Central memory CD8-positive, alpha-beta T cell (primary cell): ENCODE measurements around the gene SIMC1.

Experiments
- ATAC-seq: fragments of 150-1000 bp; cut with Tn5 transposase; replicated peaks from 2 replicates; pipeline ENCODE4 v1.10.0; 2022; ENCODE audit warnings: mild to moderate bottlenecking, moderate FRiP score, moderate number of reproducible peaks; ENCODE audit not compliant: poor library complexity, severe bottlenecking; ENCODE audit errors: extremely low read depth
- DNase-seq, 2 donors: peaks; one replicate each; pipeline ENCODE4 v3.0.0; 2021; ENCODE audit warnings: low spot score in 2 of 2
- H3K27ac Mint-ChIP-seq: one replicate; pipeline ENCODE4 v1.8.0; 2022; ENCODE audit warnings: low read depth, mild to moderate bottlenecking, moderate library complexity, mixed read lengths
- H3K27me3 Mint-ChIP-seq: one replicate; pipeline ENCODE4 v1.8.0; 2022; ENCODE audit warnings: mixed read lengths
- H3K36me3 Mint-ChIP-seq: one replicate; pipeline ENCODE4 v1.8.0; 2022; ENCODE audit warnings: mild to moderate bottlenecking, moderate library complexity, mixed read lengths; ENCODE audit not compliant: insufficient read depth
- H3K4me1 Mint-ChIP-seq: one replicate; pipeline ENCODE4 v1.8.0; 2022; ENCODE audit warnings: mixed read lengths
- H3K4me3 Mint-ChIP-seq: one replicate; pipeline ENCODE4 v1.8.0; 2022; ENCODE audit warnings: mild to moderate bottlenecking, moderate library complexity, mixed read lengths
- H3K9me3 Mint-ChIP-seq: one replicate; pipeline ENCODE4 v1.8.0; 2022; ENCODE audit warnings: mixed read lengths

The SIMC1 gene

GRCh38 chr5:176341325-176342157 is 103.3 kb downstream of the SIMC1 start:
- no peaks in the 10 kb centered on the region for H3K4me1 Mint-ChIP-seq
- no peak overlapping the region for H3K4me3 Mint-ChIP-seq
- H3K27me3 Mint-ChIP-seq: no peaks in the 10 kb centered on the region
- DNase-seq (no peak), ATAC-seq (no peak)
- no peaks in the 10 kb centered on the region for H3K9me3 Mint-ChIP-seq
- peak overlapping the region; percentile 66 for H3K27ac Mint-ChIP-seq
- peaks cover 24% of the 10 kb centered on the region for H3K36me3 Mint-ChIP-seq

- Mint-ChIP-seq H3K4me1 (no peaks in the 10 kb centered on the region), H3K36me3 (peaks cover 22% of the 10 kb centered on the region), H3K4me3 (no peak overlapping the region), H3K9me3 (no peaks in the 10 kb centered on the region), H3K27ac (peak overlapping the region; percentile 5), H3K27me3 (no peaks in the 10 kb centered on the region)
- DNase-seq (no peak), ATAC-seq (no peak)
Observed at GRCh38 chr5:176342158-176342483, 103.9 kb downstream of the SIMC1 start.

GRCh38 chr5:176342766-176343458 is 104.7 kb downstream of the SIMC1 start:
- DNase-seq: no peak
- Mint-ChIP-seq H3K9me3 (no peaks in the 10 kb centered on the region), H3K27ac (peak overlapping the region; percentile 5), H3K36me3 (peaks cover 24% of the 10 kb centered on the region), H3K4me3 (no peak overlapping the region), H3K4me1 (no peaks in the 10 kb centered on the region), H3K27me3 (no peaks in the 10 kb centered on the region)
- ATAC-seq: no peak

GRCh38 chr5:176350416-176350815 is 112.2 kb downstream of the SIMC1 start:
- H3K4me1 Mint-ChIP-seq: peaks cover 26% of the 10 kb centered on the region
- H3K4me3 Mint-ChIP-seq: no peak overlapping the region
- ATAC-seq: no peak
- DNase-seq: no peak
- H3K36me3 Mint-ChIP-seq: peaks cover 80% of the 10 kb centered on the region
- H3K9me3 Mint-ChIP-seq: no peaks in the 10 kb centered on the region
- no peak overlapping the region for H3K27ac Mint-ChIP-seq
- H3K27me3 Mint-ChIP-seq: no peaks in the 10 kb centered on the region

- H3K9me3 Mint-ChIP-seq: no peaks in the 10 kb centered on the region
- H3K4me1 Mint-ChIP-seq: peaks cover 28% of the 10 kb centered on the region
- H3K4me3 Mint-ChIP-seq: no peak overlapping the region
- no peak overlapping the region for H3K27ac Mint-ChIP-seq
- peaks cover 78% of the 10 kb centered on the region for H3K36me3 Mint-ChIP-seq
- ATAC-seq (no peak), DNase-seq (no peak)
- no peaks in the 10 kb centered on the region for H3K27me3 Mint-ChIP-seq
Observed at GRCh38 chr5:176352116-176352878, 114.1 kb downstream of the SIMC1 start.

- no peak for ATAC-seq
- H3K36me3 Mint-ChIP-seq: peaks cover 81% of the 10 kb centered on the region
- H3K27me3 Mint-ChIP-seq: no peaks in the 10 kb centered on the region
- H3K27ac Mint-ChIP-seq: no peak overlapping the region
- DNase-seq: no peak
- no peak overlapping the region for H3K4me3 Mint-ChIP-seq
- peaks cover 32% of the 10 kb centered on the region for H3K4me1 Mint-ChIP-seq
- H3K9me3 Mint-ChIP-seq: no peaks in the 10 kb centered on the region
Observed at GRCh38 chr5:176353533-176353932, 115.3 kb downstream of the SIMC1 start.

GRCh38 chr5:176355400-176356178 is 117.4 kb downstream of the SIMC1 start:
- Mint-ChIP-seq H3K4me3 (no peak overlapping the region), H3K9me3 (no peaks in the 10 kb centered on the region), H3K27me3 (no peaks in the 10 kb centered on the region), H3K27ac (no peak overlapping the region), H3K4me1 (peaks cover 32% of the 10 kb centered on the region), H3K36me3 (peaks cover 67% of the 10 kb centered on the region)
- ATAC-seq (no peak), DNase-seq (no peak)

- H3K4me1 Mint-ChIP-seq: peaks cover 37% of the 10 kb centered on the region
- H3K36me3 Mint-ChIP-seq: peaks cover 62% of the 10 kb centered on the region
- H3K27me3 Mint-ChIP-seq: no peaks in the 10 kb centered on the region
- H3K9me3 Mint-ChIP-seq: no peaks in the 10 kb centered on the region
- no peak overlapping the region for H3K4me3 Mint-ChIP-seq
- no peak overlapping the region for H3K27ac Mint-ChIP-seq
- ATAC-seq: no peak
- no peak for DNase-seq
Observed at GRCh38 chr5:176356179-176356566, 117.9 kb downstream of the SIMC1 start.

- ATAC-seq (no peak), DNase-seq (no peak)
- H3K4me1 Mint-ChIP-seq: peaks cover 23% of the 10 kb centered on the region
- H3K27ac Mint-ChIP-seq: no peak overlapping the region
- H3K27me3 Mint-ChIP-seq: no peaks in the 10 kb centered on the region
- H3K9me3 Mint-ChIP-seq: no peaks in the 10 kb centered on the region
- peaks cover 39% of the 10 kb centered on the region for H3K36me3 Mint-ChIP-seq
- H3K4me3 Mint-ChIP-seq: peak overlapping the region; percentile 92
Observed at GRCh38 chr5:176359658-176360057, 121.4 kb downstream of the SIMC1 start.

GRCh38 chr5:176360894-176361436 is 122.7 kb downstream of the SIMC1 start:
- peaks cover 19% of the 10 kb centered on the region for H3K4me1 Mint-ChIP-seq
- no peak for DNase-seq
- ATAC-seq: no peak
- H3K9me3 Mint-ChIP-seq: no peaks in the 10 kb centered on the region
- H3K4me3 Mint-ChIP-seq: peak overlapping the region; percentile 92
- H3K27me3 Mint-ChIP-seq: no peaks in the 10 kb centered on the region
- H3K27ac Mint-ChIP-seq: peak overlapping the region; percentile 91
- H3K36me3 Mint-ChIP-seq: peaks cover 35% of the 10 kb centered on the region

GRCh38 chr5:176361437-176362232 is 123.4 kb downstream of the SIMC1 start, which contains the start of gene KIAA1191:
TSS of gene KIAA1191 (minus strand) at chr5:176361764. CDS start at chr5:176359508, 2,256 bp downstream.
- peaks cover 22% of the 10 kb centered on the region for H3K4me1 Mint-ChIP-seq
- H3K27ac Mint-ChIP-seq: peak within 1 kb of the TSS; percentile 91
- DNase-seq (peak; percentile 84 to 93), ATAC-seq (peak; percentile 89)
- peaks cover 30% of the 10 kb centered on the region for H3K36me3 Mint-ChIP-seq
- no peaks in the 10 kb centered on the region for H3K9me3 Mint-ChIP-seq
- peak within 1 kb of the TSS; percentile 92 for H3K4me3 Mint-ChIP-seq
- no peaks in the 10 kb centered on the region for H3K27me3 Mint-ChIP-seq
